Measurements from ENCODE around the gene SPECC1.

- TF ChIP-seq POLR2A (IDR thresholded peaks at IDR 0.05) = no peak
- no peak for TF ChIP-seq CTCF (IDR thresholded peaks at IDR 0.05)
Measured at GRCh38 chr17:19991252-19991885, 17.8 kb upstream of the SPECC1 start.

Data from lower leg skin (tissue), 3 donors.